Measurements from ENCODE around the gene RBPMS2.

DNA sequence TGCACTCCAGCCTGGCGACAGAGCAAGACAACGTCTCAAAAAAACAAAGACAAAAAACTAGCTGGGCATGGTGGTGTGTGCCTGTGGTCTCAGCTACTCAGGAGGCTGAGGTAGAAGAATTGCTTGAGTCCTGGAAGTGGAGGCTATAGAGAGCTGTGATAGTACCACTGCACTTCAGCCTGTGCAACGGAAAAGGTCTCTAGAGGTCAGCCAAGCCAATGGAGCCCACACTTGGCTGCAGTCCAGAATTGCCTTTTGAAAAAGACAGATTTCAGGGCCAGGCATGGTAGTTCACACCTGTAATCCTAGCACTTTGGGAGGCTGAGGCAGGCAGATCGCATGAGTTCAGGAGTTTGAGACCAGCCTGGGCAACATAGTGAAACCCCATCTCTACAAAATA lies 8.4 kb upstream of the RBPMS2 start:
- TF ChIP-seq TAF1 (IDR thresholded peaks at IDR 0.05; ENCODE audit: low read depth), result no peak
- TF ChIP-seq, protein P1, sequence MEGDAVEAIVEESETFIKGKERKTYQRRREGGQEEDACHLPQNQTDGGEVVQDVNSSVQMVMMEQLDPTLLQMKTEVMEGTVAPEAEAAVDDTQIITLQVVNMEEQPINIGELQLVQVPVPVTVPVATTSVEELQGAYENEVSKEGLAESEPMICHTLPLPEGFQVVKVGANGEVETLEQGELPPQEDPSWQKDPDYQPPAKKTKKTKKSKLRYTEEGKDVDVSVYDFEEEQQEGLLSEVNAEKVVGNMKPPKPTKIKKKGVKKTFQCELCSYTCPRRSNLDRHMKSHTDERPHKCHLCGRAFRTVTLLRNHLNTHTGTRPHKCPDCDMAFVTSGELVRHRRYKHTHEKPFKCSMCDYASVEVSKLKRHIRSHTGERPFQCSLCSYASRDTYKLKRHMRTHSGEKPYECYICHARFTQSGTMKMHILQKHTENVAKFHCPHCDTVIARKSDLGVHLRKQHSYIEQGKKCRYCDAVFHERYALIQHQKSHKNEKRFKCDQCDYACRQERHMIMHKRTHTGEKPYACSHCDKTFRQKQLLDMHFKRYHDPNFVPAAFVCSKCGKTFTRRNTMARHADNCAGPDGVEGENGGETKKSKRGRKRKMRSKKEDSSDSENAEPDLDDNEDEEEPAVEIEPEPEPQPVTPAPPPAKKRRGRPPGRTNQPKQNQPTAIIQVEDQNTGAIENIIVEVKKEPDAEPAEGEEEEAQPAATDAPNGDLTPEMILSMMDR (IDR thresholded peaks at IDR 0.05; ENCODE audit: poor library complexity, severe bottlenecking), result no peak
- no peak for TF ChIP-seq POLR2AphosphoS5 (IDR thresholded peaks at IDR 0.05)
- no peak for TF ChIP-seq RAD21 (conservative IDR thresholded peaks at IDR 0.05)
- no peak for TF ChIP-seq MXI1 (conservative IDR thresholded peaks at IDR 0.05; ENCODE audit: poor library complexity, severe bottlenecking)
